22Rv1 (cell line): ENCODE data around the gene DCC.

ENCODE experiments used
- CTCF ChIP-seq: fragments of 450-650 bp; IDR thresholded peaks from 2 replicates; pipeline ENCODE4 v1.5.1; 2017; ENCODE audit warnings: mild to moderate bottlenecking
- ZFX ChIP-seq: fragments of 450-650 bp; IDR thresholded peaks from 2 replicates; pipeline ENCODE4 v1.6.1; 2017; ENCODE audit warnings: antibody characterized with exemption, borderline replicate concordance

GRCh38 chr18:52403291-52404021 is 63.5 kb downstream of the DCC start:
- TF ChIP-seq CTCF (no peak), ZFX (no peak)
